ENCODE data around the gene ASB15.

The ASB15 gene

GRCh38 chr7:123645516-123645915 lies 43.9 kb downstream of the ASB15 start:
- in situ Hi-C loops (cut with HindIII; ENCODE audit: low pct_ligation_motif_present, low sequenced_read_pairs) = loop anchor here (25.0 kb wide), 1 partner anchor 217 kb away; no protein-coding TSS in a partner anchor
- H3K4me3 ChIP-seq (ENCODE audit: low read depth, low read length) = no peak overlapping the region
- DNase-seq = no peak
- no peaks in the 10 kb centered on the region for H3K27me3 ChIP-seq (replicated peaks)
- no peaks in the 10 kb centered on the region for H3K36me3 ChIP-seq (replicated peaks)
- TF ChIP-seq CTCF (IDR thresholded peaks at IDR 0.05; ENCODE audit: low read depth, low read length, missing control alignments) = no peak
- no peak overlapping the region for H3K27ac ChIP-seq

GRCh38 chr7:123647106-123647730 lies 45.6 kb downstream of the ASB15 start:
- in situ Hi-C loops (cut with HindIII; ENCODE audit: low pct_ligation_motif_present, low sequenced_read_pairs) = loop anchor here (25.0 kb wide), 1 partner anchor 215 kb away; no protein-coding TSS in a partner anchor
- TF ChIP-seq CTCF (IDR thresholded peaks at IDR 0.05; ENCODE audit: low read depth, low read length, missing control alignments) = no peak

GRCh38 chr7:123649964-123650363 lies 48.3 kb downstream of the ASB15 start:
- H3K27ac ChIP-seq = no peak overlapping the region
- in situ Hi-C loops (cut with HindIII; ENCODE audit: low pct_ligation_motif_present, low sequenced_read_pairs) = loop anchor here (25.0 kb wide), 1 partner anchor 212 kb away; no protein-coding TSS in a partner anchor
- no peaks in the 10 kb centered on the region for H3K27me3 ChIP-seq (replicated peaks)
- H3K4me3 ChIP-seq (ENCODE audit: low read depth, low read length) = no peak overlapping the region
- TF ChIP-seq CTCF (IDR thresholded peaks at IDR 0.05; ENCODE audit: low read depth, low read length, missing control alignments) = no peak
- DNase-seq = peak; percentile 23
- no peaks in the 10 kb centered on the region for H3K36me3 ChIP-seq (replicated peaks)

More at GRCh38 chr7:123647106-123647730, 45.6 kb downstream of the ASB15 start:
- Histone ChIP-seq H3K27ac (no peak overlapping the region), H3K4me3 (ENCODE audit: low read depth, low read length) (no peak overlapping the region), H3K27me3 (replicated peaks) (no peaks in the 10 kb centered on the region), H3K36me3 (replicated peaks) (no peaks in the 10 kb centered on the region)
- DNase-seq = no peak

- in situ Hi-C loops (cut with HindIII; ENCODE audit: low pct_ligation_motif_present, low sequenced_read_pairs) = no loop called here
- DNase-seq = no peak
- H3K4me3 ChIP-seq (ENCODE audit: low read depth, low read length) = no peak overlapping the region
- H3K36me3 ChIP-seq (replicated peaks) = no peaks in the 10 kb centered on the region
- no peak for TF ChIP-seq CTCF (IDR thresholded peaks at IDR 0.05; ENCODE audit: low read depth, low read length, missing control alignments)
- no peaks in the 10 kb centered on the region for H3K27me3 ChIP-seq (replicated peaks)
- no peak overlapping the region for H3K27ac ChIP-seq
Observed at GRCh38 chr7:123650595-123650994, 49.0 kb downstream of the ASB15 start.

- Histone ChIP-seq H3K27ac (no peak overlapping the region), H3K27me3 (replicated peaks) (no peaks in the 10 kb centered on the region), H3K4me3 (ENCODE audit: low read depth, low read length) (no peak overlapping the region), H3K36me3 (replicated peaks) (no peaks in the 10 kb centered on the region)
- TF ChIP-seq CTCF (IDR thresholded peaks at IDR 0.05; ENCODE audit: low read depth, low read length, missing control alignments) = no peak
- no peak for DNase-seq
- in situ Hi-C loops (cut with HindIII; ENCODE audit: low pct_ligation_motif_present, low sequenced_read_pairs) = no loop called here
Observed at GRCh38 chr7:123652406-123652805, 50.8 kb downstream of the ASB15 start.

GRCh38 chr7:123653162-123653561 lies 51.5 kb downstream of the ASB15 start:
- Histone ChIP-seq H3K27me3 (replicated peaks) (no peaks in the 10 kb centered on the region), H3K36me3 (replicated peaks) (no peaks in the 10 kb centered on the region), H3K4me3 (ENCODE audit: low read depth, low read length) (no peak overlapping the region), H3K27ac (no peak overlapping the region)
- DNase-seq = no peak
- TF ChIP-seq CTCF (IDR thresholded peaks at IDR 0.05; ENCODE audit: low read depth, low read length, missing control alignments) = no peak
- in situ Hi-C loops (cut with HindIII; ENCODE audit: low pct_ligation_motif_present, low sequenced_read_pairs) = no loop called here
